Smooth muscle cell (in vitro differentiated cells): ENCODE data around the gene IRGQ. TPM values are rescaled to one million over a fixed set of nuclear protein-coding genes. Genes with fewer than 3 reads are reported as not detected.

ENCODE experiments used
- DNase-seq: peaks from one replicate; lab custom pipeline; 2025; ENCODE audit not compliant: unreplicated experiment; lab: John Stamatoyannopoulos, UW
- H2AFZ ChIP-seq: fragments of 200-600 bp; sonication (generic); 2 replicates; pipeline ENCODE4 v1.6.0; 2016; ENCODE audit warnings: antibody characterized with exemption, low read depth, mild to moderate bottlenecking
- H3F3A ChIP-seq: fragments of 200-600 bp; sonication (generic); 2 replicates; pipeline ENCODE4 v1.6.0; 2017; ENCODE audit warnings: antibody characterized with exemption, low read depth
- H3K27ac ChIP-seq: fragments of 200-600 bp; sonication (generic); 2 replicates; pipeline ENCODE4 v1.5.1; 2016; ENCODE audit warnings: low read depth, mild to moderate bottlenecking
- H3K27me3 ChIP-seq: fragments of 200-600 bp; sonication (generic); 2 replicates; pipeline ENCODE4 v1.6.1; 2016; ENCODE audit warnings: low read depth, mild to moderate bottlenecking
- H3K36me3 ChIP-seq: fragments of 200-600 bp; sonication (generic); 2 replicates; pipeline ENCODE4 v1.5.1; 2016; ENCODE audit warnings: low read depth
- H3K4me1 ChIP-seq: fragments of 200-600 bp; sonication (generic); 2 replicates; pipeline ENCODE4 v1.5.1; 2016; ENCODE audit warnings: low read depth
- H3K4me2 ChIP-seq: fragments of 200-600 bp; sonication (generic); 2 replicates; pipeline ENCODE4 v1.6.0; 2016; ENCODE audit warnings: mild to moderate bottlenecking
- H3K4me3 ChIP-seq: fragments of 200-600 bp; sonication (generic); 2 replicates; pipeline ENCODE4 v1.5.1; 2016; ENCODE audit warnings: mild to moderate bottlenecking
- H3K79me2 ChIP-seq: fragments of 200-600 bp; sonication (generic); 2 replicates; pipeline ENCODE4 v1.6.0; 2016; ENCODE audit warnings: low read depth, mild to moderate bottlenecking
- H3K9ac ChIP-seq: fragments of 200-600 bp; sonication (generic); 2 replicates; pipeline ENCODE4 v1.6.0; 2016; ENCODE audit warnings: low read depth
- H3K9me3 ChIP-seq: fragments of 200-600 bp; sonication (generic); replicated peaks from 2 replicates; pipeline ENCODE4 v1.5.1; 2016; ENCODE audit warnings: low read depth
- H4K20me1 ChIP-seq: fragments of 200-600 bp; sonication (generic); 2 replicates; pipeline ENCODE4 v1.6.0; 2016; ENCODE audit warnings: low read depth
- CTCF ChIP-seq: fragments of 200-600 bp; sonication (generic); IDR thresholded peaks from 2 replicates; pipeline ENCODE4 v1.5.1; 2017; ENCODE audit warnings: borderline replicate concordance, mild to moderate bottlenecking, antibody characterized with exemption; ENCODE audit not compliant: insufficient read depth, poor library complexity, severe bottlenecking
- WGBS: methylation state at CpG from one replicate; pipeline ENCODE4 v1.1.7; 2016; ENCODE audit warnings: low lambda C conversion rate; 5-methylcytosine and 5-hydroxymethylcytosine counted together
- polyA plus RNA-seq: library from polyadenylated mRNA; unstranded; fragments of >200 nt; fragmentation: Nextera tagmentation; extraction: Ambion mirVana; gene quantifications from 2 replicates; pipeline ENCODE4 v1.2.1, GENCODE V29; 2016
- total RNA-seq: library from RNA; depleted of rRNA; stranded (reverse); fragments of >200 nt; gene quantifications from 2 replicates; pipeline ENCODE4 v1.2.3, GENCODE V29; 2014

Gene IRGQ
- total and polyA plus RNA-seq, 2 experiments from 2014 or later: 13.1 TPM

- Histone ChIP-seq H3K27ac (no peak overlapping the region), H3K4me1 (no peaks in the 10 kb centered on the region), H3K36me3 (no peaks in the 10 kb centered on the region), H3K4me2 (no peak overlapping the region), H3F3A (no peaks in the 10 kb centered on the region), H3K79me2 (peaks cover 6% of the 10 kb centered on the region), H3K9ac (no peak overlapping the region), H3K4me3 (no peak overlapping the region), H3K9me3 (no peaks in the 10 kb centered on the region), H3K27me3 (no peaks in the 10 kb centered on the region), H4K20me1 (peaks cover 5% of the 10 kb centered on the region), H2AFZ (no peak overlapping the region)
- no peak for DNase-seq
- TF ChIP-seq CTCF: no peak
- 92% methylated on average over 2 of the region's 2 CpGs for WGBS
These were observed 13.4 kb downstream of the IRGQ start for GRCh38 chr19:43582495-43582894.

GRCh38 chr19:43581467-43581866 lies 14.5 kb downstream of the IRGQ start:
- Histone ChIP-seq H3K4me2 (peak overlapping the region; percentile 82), H3K9me3 (no peaks in the 10 kb centered on the region), H3K27ac (no peak overlapping the region), H3K9ac (no peak overlapping the region), H3K27me3 (no peaks in the 10 kb centered on the region), H2AFZ (no peak overlapping the region), H3K4me3 (no peak overlapping the region), H4K20me1 (no peaks in the 10 kb centered on the region), H3K79me2 (peaks cover under 1% of the 10 kb centered on the region), H3K4me1 (no peaks in the 10 kb centered on the region), H3K36me3 (no peaks in the 10 kb centered on the region), H3F3A (no peaks in the 10 kb centered on the region)
- no peak for DNase-seq
- 74% methylated on average over 7 of the region's 7 CpGs for WGBS
- TF ChIP-seq CTCF: no peak

- WGBS: 96% methylated on average over 2 of the region's 3 CpGs
- Histone ChIP-seq H4K20me1 (no peaks in the 10 kb centered on the region), H3K4me2 (no peak overlapping the region), H3K36me3 (no peaks in the 10 kb centered on the region), H3F3A (no peaks in the 10 kb centered on the region), H3K9me3 (no peaks in the 10 kb centered on the region), H3K27me3 (no peaks in the 10 kb centered on the region), H3K9ac (no peak overlapping the region), H3K4me3 (no peak overlapping the region), H2AFZ (no peak overlapping the region), H3K4me1 (peaks cover 10% of the 10 kb centered on the region), H3K27ac (no peak overlapping the region), H3K79me2 (peaks cover 9% of the 10 kb centered on the region)
- DNase-seq: no peak
- TF ChIP-seq CTCF: no peak
These were observed 17.1 kb downstream of the IRGQ start for GRCh38 chr19:43578787-43579186.
